GM12878 (cell line): ENCODE measurements around the gene RAB11FIP2. TPM values are rescaled to one million over a fixed set of nuclear protein-coding genes. Genes with fewer than 3 reads are reported as not detected.

Experiments used
- ATAC-seq: fragments of 200-7000 bp; cut with Tn5 transposase; 3 replicates; pipeline ENCODE4 v1.9.1; 2020; ENCODE audit warnings: mild to moderate bottlenecking, moderate library complexity
- BruUV-seq: library from RNA; stranded (reverse); fragments of 400-500 nt; replicated peaks from 2 replicates; lab custom pipeline; 2021; lab: Mats Ljungman, UMichigan
- CTCF ChIA-PET: fragments of 300-600 bp; sonication (Branson Sonifier 250); formaldehyde crosslinking; extraction: SDS; loops from one replicate; lab custom pipeline; 2021; ENCODE audit warnings: inconsistent platforms; lab: Yijun Ruan, JAX
- POLR2A ChIA-PET: fragments of 350-600 bp; formaldehyde crosslinking; extraction: SDS; loops from one replicate; lab custom pipeline; 2021; ENCODE audit warnings: inconsistent platforms; lab: Charles Lee
- RAD21 ChIA-PET: fragments of 300-600 bp; sonication (Branson Sonifier 250); formaldehyde crosslinking; loops from one replicate; lab custom pipeline; 2023; ENCODE audit warnings: antibody characterized with exemption; ENCODE audit not compliant: unreplicated experiment; lab: Charles Lee
- SMC1A ChIA-PET: fragments of 300-600 bp; sonication (Branson Sonifier 250); formaldehyde crosslinking; loops from one replicate; lab custom pipeline; 2023; ENCODE audit not compliant: unreplicated experiment, uncharacterized antibody; lab: Charles Lee
- DNase-seq: peaks from one replicate; pipeline ENCODE4 v3.0.0-alpha.2; 2011; ENCODE audit warnings: low read depth, low spot score
- FAIRE-seq: peaks from 3 replicates; lab custom pipeline; 2011; peaks lifted over from hg19 to GRCh38; lab: Jason Lieb, UNC
- H2AFZ ChIP-seq: 2 replicates; pipeline ENCODE4 v1.6.0; 2011; ENCODE audit warnings: low read depth, low read length, control low read depth; ENCODE audit not compliant: control insufficient read depth
- H3K27ac ChIP-seq: 2 replicates; pipeline ENCODE4 v1.5.1; 2011; ENCODE audit warnings: control low read depth; ENCODE audit not compliant: control insufficient read depth, insufficient read depth
- H3K27me3 ChIP-seq, 2 experiments: replicated peaks in 1 of 2; 2 replicates each; pipeline versions ENCODE4 v1.6.0 to v1.6.1; 2011; ENCODE audit warnings: low read length in 1 of 2; ENCODE audit not compliant: control insufficient read depth in 2 of 2, insufficient read depth in 2 of 2
- H3K36me3 ChIP-seq, 2 experiments: 2 replicates each; pipeline ENCODE4 v1.5.1; 2011; ENCODE audit warnings: low read length in 1 of 2; ENCODE audit not compliant: control insufficient read depth in 2 of 2, insufficient read depth in 2 of 2
- H3K4me1 ChIP-seq: 2 replicates; pipeline ENCODE4 v1.6.1; 2011; ENCODE audit warnings: mild to moderate bottlenecking, low read length, moderate library complexity, mixed read lengths; ENCODE audit not compliant: control insufficient read depth, insufficient read depth
- H3K4me2 ChIP-seq: 2 replicates; pipeline ENCODE4 v1.6.0; 2011; ENCODE audit warnings: control low read depth; ENCODE audit not compliant: control insufficient read depth, insufficient read depth
- H3K4me3 ChIP-seq: fragments of 200-600 bp; sonication (generic); 2 replicates; pipeline ENCODE4 v1.5.1; 2016
- H3K79me2 ChIP-seq: 2 replicates; pipeline ENCODE4 v1.6.0; 2011; ENCODE audit warnings: low read length; ENCODE audit not compliant: control insufficient read depth, insufficient read depth
- H3K9ac ChIP-seq: 2 replicates; pipeline ENCODE4 v1.8.0; 2011; ENCODE audit warnings: low read length, control low read depth, mixed read lengths; ENCODE audit not compliant: control insufficient read depth, insufficient read depth
- H3K9me3 ChIP-seq: replicated peaks from 3 replicates; pipeline ENCODE4 v1.5.1; 2011; ENCODE audit warnings: mild to moderate bottlenecking, low read length; ENCODE audit not compliant: control insufficient read depth, insufficient read depth
- H4K20me1 ChIP-seq: 2 replicates; pipeline ENCODE4 v1.6.0; 2011; ENCODE audit not compliant: control insufficient read depth, insufficient read depth
- KDM1A ChIP-seq: fragments of 200-600 bp; sonication (generic); IDR thresholded peaks from 2 replicates; pipeline ENCODE4 v1.6.1; 2016; ENCODE audit warnings: borderline replicate concordance
- NBN ChIP-seq: fragments of 450-650 bp; IDR thresholded peaks from 2 replicates; pipeline ENCODE4 v1.6.1; 2016
- NFYA ChIP-seq: IDR thresholded peaks from 2 replicates; pipeline ENCODE4 v1.6.1; 2011; ENCODE audit warnings: low read depth, mild to moderate bottlenecking, low read length, improper control_type of control experiment, borderline replicate concordance
- TARDBP ChIP-seq: IDR thresholded peaks from 2 replicates; pipeline ENCODE4 v1.6.1; 2016; ENCODE audit warnings: borderline replicate concordance
- ZBED1 ChIP-seq: IDR thresholded peaks from 2 replicates; pipeline ENCODE4 v1.6.1; 2016; ENCODE audit warnings: borderline replicate concordance
- WGBS: methylation state at CpG from one replicate; pipeline ENCODE4 v1.1.6; 2016; ENCODE audit warnings: low lambda C conversion rate; ENCODE audit not compliant: insufficient replicate concordance, insufficient coverage; ENCODE audit errors: missing lambda C conversion rate; 5-methylcytosine and 5-hydroxymethylcytosine counted together
- in situ Hi-C: fragments of 300-500 bp; cut with MboI; formaldehyde crosslinking; loops from 9 replicates; pipeline ENCODE4 v1.14.3; 2018; ENCODE audit warnings: mixed read lengths
- intact Hi-C: fragments of 100-400 bp; cut with micrococcal nuclease; formaldehyde crosslinking; loops from one replicate; pipeline ENCODE4 v1.14.2; 2022; ENCODE audit not compliant: unreplicated experiment
- polyA plus RNA-seq, 11 experiments: library from polyadenylated mRNA; depleted of rRNA in 4 of 11; unstranded in 6 of 11; stranded (reverse) in 5 of 11; fragments of >200 nt; fragmentation: Nextera tagmentation in 4 of 11; fragmentation: Illumina TruSeq in 1 of 11; extraction: Ambion mirVana in 4 of 11; extraction: Trizol in 1 of 11; gene quantifications; 1 replicate in 1 of 11; 2 replicates in 10 of 11; pipeline versions ENCODE4 v1.2.1 to v1.2.3, GENCODE V29; 2011 to 2016; ENCODE audit warnings: inconsistent platforms in 2 of 11, missing spikeins in 2 of 11, low read depth in 1 of 11
- total RNA-seq, 4 experiments: library from RNA; depleted of rRNA in 3 of 4; stranded (reverse); fragments of >200 nt in 3 of 4; fragmentation: Illumina TruSeq in 1 of 4; extraction: Trizol in 1 of 4; gene quantifications; 2 replicates each; pipeline versions ENCODE4 v1.2.1 to v1.2.3, GENCODE V29; 2013 to 2021
- TF ChIP-seq, protein P1 (sequence below): IDR thresholded peaks from 2 replicates; pipeline ENCODE4 v1.6.1; 2011; ENCODE audit warnings: low read depth, mild to moderate bottlenecking, low read length, moderate library complexity, borderline replicate concordance; ENCODE audit errors: extremely low read depth
- TF ChIP-seq, protein P2 (sequence below): IDR thresholded peaks from 2 replicates; pipeline ENCODE4 v1.6.1; 2012; ENCODE audit warnings: mild to moderate bottlenecking, low read depth, low read length

The RAB11FIP2 gene
- total and polyA plus RNA-seq, 10 of the 15 experiments (the other 5 are each of a cell fraction or from before 2014, with no cell fraction given) = 1.8 to 16.7 (median 4.3) TPM

DNA sequence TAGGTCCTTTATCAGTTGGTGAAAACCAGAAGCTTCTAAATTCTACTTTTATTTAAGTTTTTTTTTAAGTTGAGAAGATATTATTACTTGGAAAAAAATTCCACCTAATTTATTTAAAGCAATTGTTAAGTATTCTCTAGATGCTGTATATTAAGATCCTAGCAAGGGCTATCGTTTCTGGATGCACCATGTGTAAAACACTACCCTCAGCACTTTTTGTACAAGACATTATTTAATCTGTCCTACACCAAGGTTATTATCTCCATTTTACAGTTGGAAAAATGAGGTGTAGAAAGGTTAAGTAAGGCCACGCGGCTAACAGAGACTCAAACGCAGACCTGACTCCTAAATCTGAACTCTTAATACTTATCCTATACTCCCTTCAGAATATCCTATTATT lies 19.8 kb downstream of the RAB11FIP2 start:
- no TSS peak for BruUV-seq
- CTCF ChIA-PET = no interaction called here
- no peaks in the 10 kb centered on the region for H3K9me3 ChIP-seq
- RAD21 ChIA-PET = interaction anchor here (1.2 to 1.4 kb wide), 3 partner anchors 15 to 370 kb away, joined by 3 to 6 read pairs (median 3); no protein-coding TSS in a partner anchor
- intact Hi-C loops (no loop called here), in situ Hi-C loops (no loop called here)
- H4K20me1 ChIP-seq = no peaks in the 10 kb centered on the region
- H3K4me2 ChIP-seq = no peak overlapping the region
- H3K36me3 ChIP-seq = peaks cover 0 to 2% of the 10 kb centered on the region in 2 experiments; a peak in 2 of 4 replicates
- TF ChIP-seq TARDBP = no peak
- no peak for TF ChIP-seq KDM1A
- ATAC-seq (no peak), DNase-seq (no peak), FAIRE-seq (no peak)
- no peak overlapping the region for H3K27ac ChIP-seq
- no peaks in the 10 kb centered on the region for H3K79me2 ChIP-seq
- SMC1A ChIA-PET = interaction anchor here (0.8 to 4.4 kb wide), 7 partner anchors 9 to 79 kb away, joined by 3 to 31 read pairs (median 5); no protein-coding TSS in a partner anchor
- no peak overlapping the region for H3K9ac ChIP-seq
- no peak overlapping the region for H3K4me3 ChIP-seq
- no peak overlapping the region for H2AFZ ChIP-seq
- POLR2A ChIA-PET = no interaction called here
- no peaks in the 10 kb centered on the region for H3K27me3 ChIP-seq
- peaks cover 10% of the 10 kb centered on the region; the same call in 1 of the 2 replicates for H3K4me1 ChIP-seq
- 98% methylated on average over 4 of the region's 4 CpGs for WGBS

DNA sequence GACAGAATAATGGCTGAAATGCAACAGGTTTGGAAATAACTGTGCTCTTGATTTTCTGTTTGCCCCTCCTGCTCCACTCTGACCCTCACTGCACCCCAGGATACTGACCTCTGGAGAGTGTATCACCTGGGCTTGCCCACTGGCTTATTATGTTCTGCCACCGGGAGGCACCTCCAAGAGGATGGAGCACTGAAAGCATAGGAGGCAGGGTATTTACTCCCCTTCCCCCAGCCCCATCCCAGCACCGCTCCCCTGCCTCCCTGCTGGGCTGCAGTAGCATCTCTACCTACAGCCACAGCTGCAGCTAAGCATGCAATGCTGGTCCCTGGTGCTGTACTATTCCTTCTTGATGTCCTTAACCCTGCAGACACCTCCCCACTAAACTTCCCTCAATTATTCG lies 26.4 kb downstream of the RAB11FIP2 start:
- H3K79me2 ChIP-seq = no peaks in the 10 kb centered on the region
- TF ChIP-seq NFYA (no peak), NBN (no peak), ZBED1 (no peak)
- TF ChIP-seq, protein P1, sequence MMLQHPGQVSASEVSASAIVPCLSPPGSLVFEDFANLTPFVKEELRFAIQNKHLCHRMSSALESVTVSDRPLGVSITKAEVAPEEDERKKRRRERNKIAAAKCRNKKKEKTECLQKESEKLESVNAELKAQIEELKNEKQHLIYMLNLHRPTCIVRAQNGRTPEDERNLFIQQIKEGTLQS = no peak
- TF ChIP-seq, protein P2, sequence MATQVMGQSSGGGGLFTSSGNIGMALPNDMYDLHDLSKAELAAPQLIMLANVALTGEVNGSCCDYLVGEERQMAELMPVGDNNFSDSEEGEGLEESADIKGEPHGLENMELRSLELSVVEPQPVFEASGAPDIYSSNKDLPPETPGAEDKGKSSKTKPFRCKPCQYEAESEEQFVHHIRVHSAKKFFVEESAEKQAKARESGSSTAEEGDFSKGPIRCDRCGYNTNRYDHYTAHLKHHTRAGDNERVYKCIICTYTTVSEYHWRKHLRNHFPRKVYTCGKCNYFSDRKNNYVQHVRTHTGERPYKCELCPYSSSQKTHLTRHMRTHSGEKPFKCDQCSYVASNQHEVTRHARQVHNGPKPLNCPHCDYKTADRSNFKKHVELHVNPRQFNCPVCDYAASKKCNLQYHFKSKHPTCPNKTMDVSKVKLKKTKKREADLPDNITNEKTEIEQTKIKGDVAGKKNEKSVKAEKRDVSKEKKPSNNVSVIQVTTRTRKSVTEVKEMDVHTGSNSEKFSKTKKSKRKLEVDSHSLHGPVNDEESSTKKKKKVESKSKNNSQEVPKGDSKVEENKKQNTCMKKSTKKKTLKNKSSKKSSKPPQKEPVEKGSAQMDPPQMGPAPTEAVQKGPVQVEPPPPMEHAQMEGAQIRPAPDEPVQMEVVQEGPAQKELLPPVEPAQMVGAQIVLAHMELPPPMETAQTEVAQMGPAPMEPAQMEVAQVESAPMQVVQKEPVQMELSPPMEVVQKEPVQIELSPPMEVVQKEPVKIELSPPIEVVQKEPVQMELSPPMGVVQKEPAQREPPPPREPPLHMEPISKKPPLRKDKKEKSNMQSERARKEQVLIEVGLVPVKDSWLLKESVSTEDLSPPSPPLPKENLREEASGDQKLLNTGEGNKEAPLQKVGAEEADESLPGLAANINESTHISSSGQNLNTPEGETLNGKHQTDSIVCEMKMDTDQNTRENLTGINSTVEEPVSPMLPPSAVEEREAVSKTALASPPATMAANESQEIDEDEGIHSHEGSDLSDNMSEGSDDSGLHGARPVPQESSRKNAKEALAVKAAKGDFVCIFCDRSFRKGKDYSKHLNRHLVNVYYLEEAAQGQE = no peak
- no peak overlapping the region for H2AFZ ChIP-seq
- H3K27ac ChIP-seq = no peak overlapping the region
- ATAC-seq = no peak; the same call in 2 of the 3 replicates
- H3K4me3 ChIP-seq = no peak overlapping the region
- ChIA-PET SMC1A (no interaction called here), CTCF (no interaction called here), RAD21 (no interaction called here), POLR2A (no interaction called here)
- in situ Hi-C loops (no loop called here), intact Hi-C loops (no loop called here)
- H3K9me3 ChIP-seq = no peaks in the 10 kb centered on the region
- peaks cover 0 to 4% of the 10 kb centered on the region in 2 experiments; a peak in 2 of 4 replicates for H3K36me3 ChIP-seq
- no peak overlapping the region for H3K4me2 ChIP-seq
- no peak for DNase-seq
- H4K20me1 ChIP-seq = no peaks in the 10 kb centered on the region
- H3K9ac ChIP-seq = no peak overlapping the region
- H3K27me3 ChIP-seq = no peaks in the 10 kb centered on the region
- no peak for FAIRE-seq
- BruUV-seq = no TSS peak
- WGBS = 99% methylated on average over 3 of the region's 3 CpGs
- no peaks in the 10 kb centered on the region for H3K4me1 ChIP-seq
